HepG2 (cell line): ENCODE results near the gene HEY2. TPM values are rescaled to one million over a fixed set of nuclear protein-coding genes. Genes with fewer than 3 reads are reported as not detected.
A peak's percentile ranks its signal among the peaks of the same experiment; 100 is the strongest.

ENCODE experiments used
- CENPT ChIP-seq: sonication (generic); formaldehyde crosslinking; IDR thresholded peaks from 2 replicates; pipeline ENCODE4 v1.8.0; 2022; ENCODE audit warnings: low read depth, mild to moderate bottlenecking, moderate library complexity, missing genetic modification reagents
- DRAP1 ChIP-seq: IDR thresholded peaks from 2 replicates; pipeline ENCODE4 v1.6.1; 2016; ENCODE audit warnings: missing genetic modification reagents, missing compliant biosample characterization
- DZIP1 ChIP-seq: sonication (generic); formaldehyde crosslinking; IDR thresholded peaks from 2 replicates; pipeline ENCODE4 v1.5.0; 2020; ENCODE audit warnings: mild to moderate bottlenecking, missing genetic modification reagents
- GMEB2 ChIP-seq: IDR thresholded peaks from 2 replicates; pipeline ENCODE4 v1.6.1; 2016; ENCODE audit warnings: missing biosample characterization, missing genetic modification reagents, low read depth
- HMGXB4 ChIP-seq, 2 experiments: sonication (generic) in 1 of 2; formaldehyde crosslinking in 1 of 2; IDR thresholded peaks; 2 replicates each; pipeline versions ENCODE4 v1.4.0 to v1.6.1; 2018 to 2020; ENCODE audit warnings: missing genetic modification reagents in 2 of 2, borderline replicate concordance in 1 of 2, low read depth in 1 of 2, mild to moderate bottlenecking in 1 of 2, missing biosample characterization in 1 of 2
- HNF1A ChIP-seq, 2 experiments: sonication (generic) in 1 of 2; formaldehyde crosslinking in 1 of 2; IDR thresholded peaks; 2 replicates each; pipeline versions ENCODE4 v1.4.0 to v1.6.1; 2016 to 2020; ENCODE audit warnings: borderline replicate concordance in 1 of 2, low read depth in 1 of 2, mild to moderate bottlenecking in 1 of 2, missing genetic modification reagents in 1 of 2
- IKZF1 ChIP-seq: fragments of 450-650 bp; IDR thresholded peaks from 2 replicates; pipeline ENCODE4 v1.7.1; 2016
- KAT2B ChIP-seq: fragments of 150-350 bp; IDR thresholded peaks from 2 replicates; pipeline ENCODE4 v1.6.1; 2014; ENCODE audit warnings: low read depth, low read length, borderline replicate concordance
- NFIB ChIP-seq: sonication (generic); formaldehyde crosslinking; IDR thresholded peaks from 2 replicates; pipeline ENCODE4 v1.9.0; 2021; ENCODE audit warnings: missing genetic modification reagents, mild to moderate bottlenecking, borderline replicate concordance
- SAP130 ChIP-seq: IDR thresholded peaks from 2 replicates; pipeline ENCODE4 v1.6.1; 2016; ENCODE audit warnings: low read depth
- SP5 ChIP-seq: IDR thresholded peaks from 2 replicates; pipeline ENCODE4 v1.6.1; 2016; ENCODE audit warnings: low read depth, borderline replicate concordance
- ZHX1 ChIP-seq: sonication (generic); formaldehyde crosslinking; IDR thresholded peaks from 2 replicates; pipeline ENCODE4 v1.8.1; 2022; ENCODE audit warnings: low read depth, mild to moderate bottlenecking, missing genetic modification reagents
- ZNF563 ChIP-seq: sonication (generic); formaldehyde crosslinking; IDR thresholded peaks from 2 replicates; pipeline ENCODE4 v1.8.0; 2022; ENCODE audit warnings: mild to moderate bottlenecking, moderate library complexity, missing genetic modification reagents
- polyA plus RNA-seq, 8 experiments: library from polyadenylated mRNA; depleted of rRNA in 3 of 8; stranded (reverse) in 7 of 8; unstranded in 1 of 8; fragments of >200 nt; fragmentation: Illumina TruSeq in 4 of 8; extraction: Trizol in 4 of 8; gene quantifications; 2 replicates each; pipeline versions ENCODE4 v1.2.1 to v1.2.3, GENCODE V29; 2011 to 2016; ENCODE audit warnings: low read depth in 4 of 8, missing spikeins in 1 of 8, mixed read lengths in 1 of 8; ENCODE audit not compliant: insufficient read depth in 1 of 8
- total RNA-seq, 5 experiments: library from RNA; depleted of rRNA; stranded (reverse); fragments of >200 nt; fragmentation: Illumina TruSeq; extraction: Trizol; gene quantifications; 2 replicates each; pipeline ENCODE4 v1.2.3, GENCODE V29; 2016; ENCODE audit warnings: low read depth in 1 of 5

The HEY2 gene
- total and polyA plus RNA-seq, 2 of the 13 experiments (the other 11 are each of a cell fraction or from before 2014, with no cell fraction given), result 0.04 TPM

- TF ChIP-seq GMEB2 (peak; percentile 57), SAP130 (peak; percentile 86), HNF1A (IDR thresholded peaks at IDR 0.05; ENCODE audit: low read depth) (no peak), HNF1A (CRISPR knock-in tag; IDR thresholded peaks at IDR 0.05; ENCODE audit: borderline replicate concordance) (0 out of 2 replicates have a peak, but pooled peaks have one; percentile 42), ZNF563 (CRISPR knock-in tag) (peak; percentile 83), ZHX1 (CRISPR knock-in tag) (peak; percentile 70; the same call in 1 of the 2 replicates), SP5 (CRISPR knock-in tag) (peak; percentile 79), IKZF1 (no peak), KAT2B (no peak), NFIB (CRISPR knock-in tag) (no peak), DRAP1 (peak; percentile 48; the same call in 1 of the 2 replicates), HMGXB4 (CRISPR knock-in tag; IDR thresholded peaks at IDR 0.05; ENCODE audit: borderline replicate concordance in 1 of 2, low read depth in 1 of 2) (peak; percentile 52 to 57; a peak in 2 of 4 replicates), DZIP1 (CRISPR knock-in tag) (no peak), CENPT (no peak; the same call in 1 of the 2 replicates)
Measured at GRCh38 chr6:125749173-125749864, at the start of gene HEY2 (continued).
